GM12892 (cell line): ENCODE measurements around the gene ELMOD3.

Source experiments
- POLR2AphosphoS5 ChIP-seq: IDR thresholded peaks from 2 replicates; pipeline ENCODE4 v1.6.1; 2011; ENCODE audit warnings: low read depth, low read length, control low read depth
- TAF1 ChIP-seq: IDR thresholded peaks from 2 replicates; pipeline ENCODE4 v1.6.1; 2011; ENCODE audit warnings: low read depth, mild to moderate bottlenecking, control low read depth, low read length, borderline replicate concordance

- TF ChIP-seq POLR2AphosphoS5 (no peak), TAF1 (no peak)
Observed at GRCh38 chr2:85380048-85380447, 25.5 kb downstream of the ELMOD3 start.
